Forelimb muscle (tissue), 1 donor: ENCODE data around the gene CAPRIN2. TPM values are rescaled to one million over a fixed set of nuclear protein-coding genes. Genes with fewer than 3 reads are reported as not detected.

ENCODE experiments used
- DNase-seq: peaks from one replicate; pipeline ENCODE4 v3.0.0-alpha.2; 2013; ENCODE audit warnings: low read depth
- polyA plus RNA-seq: library from polyadenylated mRNA; unstranded; fragments of 120-200 nt; gene quantifications from one replicate; pipeline ENCODE4 v1.2.1, GENCODE V29; 2013; ENCODE audit not compliant: insufficient read length

CAPRIN2 gene
- polyA plus RNA-seq, 1 donor = 27.1 TPM

GRCh38 chr12:30698346-30698745 is 56.4 kb downstream of the CAPRIN2 start:
- DNase-seq = no peak

- no peak for DNase-seq
Observed at GRCh38 chr12:30696943-30697342, 57.8 kb downstream of the CAPRIN2 start.

GRCh38 chr12:30696486-30696885 is 58.3 kb downstream of the CAPRIN2 start:
- no peak for DNase-seq

GRCh38 chr12:30696103-30696408 is 58.7 kb downstream of the CAPRIN2 start:
- DNase-seq = no peak

GRCh38 chr12:30695199-30696102 is 59.3 kb downstream of the CAPRIN2 start, which contains the start of gene IPO8:
Gene IPO8, minus strand, starts transcription at chr12:30695869. Its CDS starts 222 bp downstream, at chr12:30695647.
- DNase-seq = peak; percentile 84

GRCh38 chr12:30694412-30695198 is 60.1 kb downstream of the CAPRIN2 start:
- DNase-seq = no peak

- DNase-seq = no peak
Observed at GRCh38 chr12:30692470-30692869, 62.3 kb downstream of the CAPRIN2 start.

GRCh38 chr12:30691122-30691879 is 63.5 kb downstream of the CAPRIN2 start:
- DNase-seq = no peak

- DNase-seq = no peak
Observed at GRCh38 chr12:30687265-30687986, 67.3 kb downstream of the CAPRIN2 start.

GRCh38 chr12:30679241-30679640 is 75.5 kb downstream of the CAPRIN2 start:
- no peak for DNase-seq

- DNase-seq = no peak
Observed at GRCh38 chr12:30678221-30678620, 76.5 kb downstream of the CAPRIN2 start.

- no peak for DNase-seq
Observed at GRCh38 chr12:30661210-30661609, 93.5 kb downstream of the CAPRIN2 start.

Other genes starting within 250 kb of the CAPRIN2 start
- 32.0 TPM for gene IPO8, start 59.1 kb downstream of the CAPRIN2 start, polyA plus RNA-seq
- 6.1 TPM for gene TSPAN11, start 171.8 kb upstream of the CAPRIN2 start, polyA plus RNA-seq